Upper lobe of left lung (tissue), 4 donors: ENCODE results near the gene CLEC20A.

ENCODE experiments used
- EP300 ChIP-seq, 4 donors: sonication (generic); formaldehyde crosslinking; IDR thresholded peaks; one replicate each; pipeline ENCODE4 v1.5.1; 2017; ENCODE audit warnings: antibody characterized with exemption in 4 of 4, control low read depth in 2 of 4
- POLR2A ChIP-seq, 4 donors: fragments of 450-650 bp; IDR thresholded peaks; one replicate each; pipeline ENCODE4 v1.5.1; 2016 to 2017; ENCODE audit warnings: antibody characterized with exemption in 4 of 4, mild to moderate bottlenecking in 2 of 4
- POLR2AphosphoS5 ChIP-seq, 2 donors: sonication (generic); formaldehyde crosslinking; IDR thresholded peaks; one replicate each; pipeline ENCODE4 v1.5.1; 2017; ENCODE audit warnings: antibody characterized with exemption in 2 of 2
- TF ChIP-seq, protein P1 (sequence below), 6 experiments: fragments of 450-650 bp in 4 of 6; fragments of 200-600 bp in 2 of 6; sonication (generic) in 2 of 6; IDR thresholded peaks; one replicate each; pipeline ENCODE4 v1.5.1; 2016 to 2019; ENCODE audit warnings: antibody characterized with exemption in 6 of 6

DNA sequence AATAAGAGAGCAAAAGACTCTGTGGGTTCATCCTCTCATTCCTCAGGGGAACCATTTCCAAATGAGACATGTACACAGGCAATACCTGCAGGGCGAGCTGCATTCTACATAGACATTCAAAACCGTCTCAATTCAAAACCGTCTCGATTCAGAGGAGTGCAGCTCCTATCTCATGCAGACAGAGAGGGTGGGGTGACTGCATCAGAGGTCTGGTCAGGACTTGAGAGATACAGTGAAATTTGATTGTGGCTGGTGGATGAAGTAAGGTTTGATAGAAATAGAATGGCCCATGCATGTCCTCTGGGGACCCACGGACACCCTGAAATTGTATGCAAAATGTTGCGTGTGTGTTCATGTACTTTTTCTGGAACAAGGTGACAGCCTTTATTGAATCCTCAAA, 43.4 kb upstream of the CLEC20A start:
- TF ChIP-seq, protein P1, sequence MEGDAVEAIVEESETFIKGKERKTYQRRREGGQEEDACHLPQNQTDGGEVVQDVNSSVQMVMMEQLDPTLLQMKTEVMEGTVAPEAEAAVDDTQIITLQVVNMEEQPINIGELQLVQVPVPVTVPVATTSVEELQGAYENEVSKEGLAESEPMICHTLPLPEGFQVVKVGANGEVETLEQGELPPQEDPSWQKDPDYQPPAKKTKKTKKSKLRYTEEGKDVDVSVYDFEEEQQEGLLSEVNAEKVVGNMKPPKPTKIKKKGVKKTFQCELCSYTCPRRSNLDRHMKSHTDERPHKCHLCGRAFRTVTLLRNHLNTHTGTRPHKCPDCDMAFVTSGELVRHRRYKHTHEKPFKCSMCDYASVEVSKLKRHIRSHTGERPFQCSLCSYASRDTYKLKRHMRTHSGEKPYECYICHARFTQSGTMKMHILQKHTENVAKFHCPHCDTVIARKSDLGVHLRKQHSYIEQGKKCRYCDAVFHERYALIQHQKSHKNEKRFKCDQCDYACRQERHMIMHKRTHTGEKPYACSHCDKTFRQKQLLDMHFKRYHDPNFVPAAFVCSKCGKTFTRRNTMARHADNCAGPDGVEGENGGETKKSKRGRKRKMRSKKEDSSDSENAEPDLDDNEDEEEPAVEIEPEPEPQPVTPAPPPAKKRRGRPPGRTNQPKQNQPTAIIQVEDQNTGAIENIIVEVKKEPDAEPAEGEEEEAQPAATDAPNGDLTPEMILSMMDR (IDR thresholded peaks at IDR 0.05), result no peak
- TF ChIP-seq EP300 (IDR thresholded peaks at IDR 0.05) (no peak), POLR2AphosphoS5 (IDR thresholded peaks at IDR 0.05) (no peak), POLR2A (IDR thresholded peaks at IDR 0.05) (no peak)
